Skeletal muscle cell (primary cell): Measurements from ENCODE around the gene FLCN.
"Not testable (repeated sequence)": the region's sequence is repeated elsewhere in the genome, so short reads cannot be mapped to it uniquely, and the experiment has no call there.

ENCODE experiments used
- DNase-seq: peaks from one replicate; pipeline ENCODE4 v3.0.0-alpha.2; 2010; ENCODE audit warnings: low read depth
- H3K4me3 ChIP-seq: 2 replicates; pipeline ENCODE4 v1.5.1; 2011; ENCODE audit warnings: low read depth, mild to moderate bottlenecking, control low read depth, low read length, moderate library complexity

FLCN gene

GRCh38 chr17:17190188-17190587, 46.8 kb downstream of the FLCN start:
- no peak for DNase-seq
- H3K4me3 ChIP-seq, result no peak overlapping the region

GRCh38 chr17:17189559-17189958, 47.4 kb downstream of the FLCN start:
- no peak for DNase-seq
- H3K4me3 ChIP-seq, result no peak overlapping the region

- DNase-seq, result no peak
- H3K4me3 ChIP-seq, result no peak overlapping the region
Measured at GRCh38 chr17:17188586-17188985, 48.4 kb downstream of the FLCN start.

GRCh38 chr17:17186551-17187505, 50.1 kb downstream of the FLCN start:
- no peak overlapping the region for H3K4me3 ChIP-seq
- no peak for DNase-seq

GRCh38 chr17:17186051-17186450, 50.9 kb downstream of the FLCN start:
- H3K4me3 ChIP-seq, result no peak overlapping the region
- DNase-seq, result no peak

- not testable (repeated sequence) for DNase-seq, H3K4me3 ChIP-seq
Measured at GRCh38 chr17:17184985-17185757, 51.8 kb downstream of the FLCN start.

DNA sequence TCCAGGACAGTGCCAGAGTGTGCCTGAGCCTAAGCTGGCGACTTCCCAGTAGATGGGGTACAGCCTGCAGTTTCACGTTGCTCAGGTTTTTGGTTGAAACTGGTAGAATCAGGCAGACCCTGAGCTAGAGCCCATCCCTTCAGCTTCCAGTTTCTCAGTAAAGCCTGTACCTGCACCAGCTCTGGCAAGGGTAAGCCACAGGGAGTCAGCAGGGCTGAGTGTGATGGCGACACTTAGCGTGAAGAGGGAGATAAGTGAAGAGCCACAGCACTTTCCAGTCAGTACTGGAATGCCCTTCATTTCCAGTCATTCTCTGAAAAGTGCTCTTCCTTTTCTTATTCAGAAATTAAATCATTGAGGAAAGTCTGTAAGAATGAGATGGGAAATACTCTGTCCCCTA, 53.2 kb downstream of the FLCN start:
- no peak overlapping the region for H3K4me3 ChIP-seq
- DNase-seq, result no peak

- DNase-seq, result no peak
- no peak overlapping the region for H3K4me3 ChIP-seq
Measured at GRCh38 chr17:17182598-17183136, 54.3 kb downstream of the FLCN start.

DNA sequence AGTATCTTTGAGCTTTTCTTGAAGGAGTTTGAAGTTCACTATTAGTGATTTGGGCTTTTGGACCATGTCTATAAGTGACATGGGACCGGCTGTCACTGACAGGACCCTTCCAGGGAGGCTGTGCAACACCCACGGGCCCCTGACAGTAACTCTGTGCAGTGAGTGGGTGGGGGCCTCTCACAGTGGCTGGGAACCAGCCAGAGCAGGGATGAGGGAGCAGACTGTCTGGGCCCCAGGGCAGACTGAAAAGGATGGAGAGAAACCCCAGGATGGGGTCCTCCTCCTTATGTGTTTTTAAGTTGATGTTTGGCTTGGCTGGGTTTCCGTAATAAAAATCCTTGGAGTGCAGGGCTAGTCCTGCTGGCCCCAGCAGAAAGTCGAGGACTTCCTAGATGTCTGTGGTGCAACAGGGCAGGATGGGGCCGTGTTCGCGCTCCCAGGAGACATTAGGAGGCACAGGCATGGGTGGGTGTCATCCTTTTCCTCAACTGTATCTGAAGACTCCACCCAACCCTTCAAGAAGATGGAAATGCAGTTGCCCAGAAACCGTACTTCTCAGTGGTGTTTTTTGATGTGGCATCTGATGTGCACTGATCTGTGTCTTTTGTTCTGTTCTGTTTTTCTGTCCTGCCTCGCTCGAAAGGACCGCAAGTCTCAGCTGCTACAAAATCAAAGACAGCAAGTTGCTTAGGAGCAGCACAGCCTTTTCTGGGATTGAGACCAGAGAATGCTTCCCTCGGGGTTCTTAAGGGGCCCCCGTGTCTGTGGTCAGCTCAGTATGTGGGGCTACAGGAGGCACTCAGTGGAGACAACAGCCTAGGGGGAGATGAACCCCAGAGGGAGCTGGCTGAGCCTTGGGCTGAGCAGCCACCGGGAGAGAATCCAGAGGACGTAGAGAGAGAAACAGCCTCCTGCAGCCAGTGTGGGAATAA, 55.0 kb downstream of the FLCN start:
- DNase-seq, result no peak
- no peak overlapping the region for H3K4me3 ChIP-seq

GRCh38 chr17:17180741-17181525, 56.0 kb downstream of the FLCN start:
- no peak for DNase-seq
- H3K4me3 ChIP-seq, result no peak overlapping the region

- no peak for DNase-seq
- no peak overlapping the region for H3K4me3 ChIP-seq
Measured at GRCh38 chr17:17180141-17180603, 56.8 kb downstream of the FLCN start.

GRCh38 chr17:17179371-17179827, 57.6 kb downstream of the FLCN start:
- no peak overlapping the region for H3K4me3 ChIP-seq
- DNase-seq, result no peak

DNA sequence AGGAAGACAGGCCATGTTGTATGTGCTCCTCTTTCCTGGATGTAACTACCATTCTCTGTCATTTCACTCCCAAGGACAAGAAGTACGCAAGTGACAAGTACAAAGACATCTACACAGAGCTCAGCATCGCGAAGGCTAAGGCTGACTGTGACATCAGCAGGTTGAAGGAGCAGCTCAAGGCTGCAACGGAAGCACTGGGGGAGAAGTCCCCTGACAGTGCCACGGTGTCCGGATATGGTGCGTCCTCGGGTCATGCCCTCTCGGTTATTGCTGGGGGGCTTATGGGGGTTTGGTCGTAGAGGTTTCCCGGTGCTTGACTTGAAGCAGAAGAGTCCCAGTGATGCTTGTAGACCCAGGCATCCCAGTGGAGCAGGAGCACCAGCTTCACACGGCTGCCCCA, 59.8 kb downstream of the FLCN start:
- DNase-seq, result no peak

DNA sequence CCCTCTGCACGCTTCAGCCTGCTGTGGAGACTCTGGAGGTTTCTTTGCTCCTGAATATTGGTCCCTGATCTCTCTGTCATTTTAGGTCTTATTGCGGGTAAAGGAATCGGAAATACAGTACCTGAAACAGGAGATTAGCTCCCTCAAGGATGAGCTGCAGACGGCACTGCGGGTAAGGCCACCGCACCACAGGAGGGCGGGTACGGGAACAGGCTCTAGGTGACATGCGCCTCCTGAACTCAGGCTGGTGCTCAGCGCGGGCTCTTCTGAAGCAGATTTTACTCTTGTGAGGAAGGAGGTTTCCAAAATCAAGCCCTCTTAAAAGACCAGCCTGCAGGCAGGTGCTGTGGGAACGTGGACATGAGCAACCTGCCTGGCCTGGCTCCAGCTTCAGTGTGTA, 60.6 kb downstream of the FLCN start:
- DNase-seq, result no peak
- no peak overlapping the region for H3K4me3 ChIP-seq

More for the DNA sequence above, 59.8 kb downstream of the FLCN start:
- no peak overlapping the region for H3K4me3 ChIP-seq

GRCh38 chr17:17175917-17176316, 61.1 kb downstream of the FLCN start:
- DNase-seq, result no peak
- H3K4me3 ChIP-seq, result no peak overlapping the region

DNA sequence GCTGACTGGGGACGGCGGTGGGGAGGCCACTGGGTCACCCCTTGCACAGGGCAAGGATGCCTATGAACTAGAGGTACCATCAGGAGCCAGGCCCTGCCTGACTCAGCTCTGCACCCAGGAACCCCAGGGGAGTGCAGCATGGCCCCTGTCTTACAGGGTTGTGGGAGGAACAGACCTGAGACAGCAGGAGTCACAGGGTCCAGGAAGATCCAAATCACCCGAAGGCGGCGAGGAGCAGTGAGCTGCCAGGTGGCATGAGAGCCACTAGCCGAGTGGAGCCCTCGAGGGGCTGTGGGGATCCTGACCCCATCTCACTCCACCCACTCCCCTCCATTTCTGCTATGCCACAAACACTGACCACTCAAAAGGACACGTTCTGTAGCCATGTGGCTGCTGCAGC, 61.6 kb downstream of the FLCN start:
- no peak overlapping the region for H3K4me3 ChIP-seq
- no peak for DNase-seq

DNA sequence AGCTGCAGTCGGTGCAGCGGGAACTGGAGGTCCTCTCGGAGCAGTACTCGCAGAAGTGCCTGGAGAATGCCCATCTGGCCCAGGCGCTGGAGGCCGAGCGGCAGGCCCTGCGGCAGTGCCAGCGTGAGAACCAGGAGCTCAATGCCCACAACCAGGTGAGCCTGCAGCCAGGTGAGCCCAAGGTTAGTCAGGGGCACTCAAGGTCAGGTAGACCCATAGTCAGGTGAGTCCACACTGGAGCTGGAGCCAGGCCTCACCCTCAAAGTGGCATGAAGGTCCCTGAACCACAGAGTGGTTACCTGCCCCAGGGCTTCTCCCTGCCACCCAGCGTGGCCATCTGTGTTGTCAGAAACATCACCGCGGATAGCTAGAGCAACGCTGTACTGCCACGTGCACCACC, 63.0 kb downstream of the FLCN start:
- no peak for DNase-seq

DNA sequence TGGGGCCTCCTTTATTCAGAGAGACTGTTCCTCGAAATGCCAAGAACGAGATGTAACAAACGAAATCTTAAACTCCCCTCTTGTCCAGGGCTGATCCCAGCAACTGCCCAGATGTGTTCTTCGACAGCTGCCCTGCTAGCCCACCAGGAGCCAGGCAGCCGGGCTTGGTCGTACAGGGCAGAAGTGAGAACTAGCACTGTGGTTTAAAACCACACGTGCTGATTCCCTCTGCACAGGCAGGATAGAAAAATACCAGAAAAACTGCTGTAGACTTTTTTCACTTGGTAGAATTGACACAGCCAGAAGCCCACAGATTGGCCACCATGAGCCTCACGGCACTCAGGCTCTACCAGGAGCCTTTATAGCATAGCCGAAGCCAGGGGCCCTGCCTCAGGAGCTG, 64.0 kb downstream of the FLCN start:
- no peak overlapping the region for H3K4me3 ChIP-seq
- no peak for DNase-seq

More for the DNA sequence above, 63.0 kb downstream of the FLCN start:
- H3K4me3 ChIP-seq, result no peak overlapping the region
